Fibroblast of lung (primary cell): ENCODE data around the gene NOX4. TPM values are rescaled to one million over a fixed set of nuclear protein-coding genes. Genes with fewer than 3 reads are reported as not detected.

Source experiments
- DNase-seq, 2 donors: peaks; one replicate each; pipeline versions ENCODE4 v3.0.0 to v3.0.0-alpha.2; 2010; ENCODE audit warnings: low read depth in 2 of 2
- H2AFZ ChIP-seq: 2 replicates; pipeline ENCODE4 v1.5.1; 2012; ENCODE audit warnings: low read length, control low read depth, inconsistent platforms
- H3K27ac ChIP-seq: 2 replicates; pipeline ENCODE4 v1.5.1; 2011; ENCODE audit warnings: low read length, control low read depth; ENCODE audit not compliant: insufficient read depth
- H3K27me3 ChIP-seq: 2 replicates; pipeline ENCODE4 v1.5.1; 2011; ENCODE audit warnings: mild to moderate bottlenecking, low read length; ENCODE audit not compliant: control insufficient read depth, insufficient read depth
- H3K36me3 ChIP-seq: 2 replicates; pipeline ENCODE4 v1.5.1; 2011; ENCODE audit warnings: low read length; ENCODE audit not compliant: control insufficient read depth, insufficient read depth
- H3K4me1 ChIP-seq: 2 replicates; pipeline ENCODE4 v1.5.1; 2011; ENCODE audit warnings: low read length; ENCODE audit not compliant: control insufficient read depth, insufficient read depth; ENCODE audit errors: extremely low read depth
- H3K4me2 ChIP-seq: 2 replicates; pipeline ENCODE4 v1.5.1; 2011; ENCODE audit warnings: low read length, control low read depth; ENCODE audit not compliant: insufficient read depth; ENCODE audit errors: extremely low read depth
- H3K4me3 ChIP-seq, 4 experiments: fragments of 200-600 bp in 1 of 4; sonication (generic) in 1 of 4; replicated peaks in 1 of 4; 2 replicates each; pipeline ENCODE4 v1.5.1; 2011 to 2016; ENCODE audit warnings: low read length in 4 of 4, low read depth in 3 of 4, mild to moderate bottlenecking in 3 of 4, control low read depth in 2 of 4, inconsistent platforms in 1 of 4, mixed read lengths in 1 of 4; ENCODE audit not compliant: insufficient read depth in 1 of 4; ENCODE audit errors: control extremely low read depth in 1 of 4
- H3K79me2 ChIP-seq: 2 replicates; pipeline ENCODE4 v1.5.1; 2012; ENCODE audit warnings: mild to moderate bottlenecking, low read length, inconsistent platforms; ENCODE audit not compliant: control insufficient read depth, insufficient read depth
- H3K9ac ChIP-seq: 2 replicates; pipeline ENCODE4 v1.5.1; 2011; ENCODE audit warnings: mild to moderate bottlenecking, low read length, control low read depth; ENCODE audit not compliant: insufficient read depth
- H3K9me3 ChIP-seq: 2 replicates; pipeline ENCODE4 v1.5.1; 2012; ENCODE audit warnings: low read depth, low read length; ENCODE audit not compliant: control insufficient read depth, insufficient read depth
- H4K20me1 ChIP-seq: 2 replicates; pipeline ENCODE4 v1.5.1; 2011; ENCODE audit warnings: low read length; ENCODE audit not compliant: control insufficient read depth, insufficient read depth; ENCODE audit errors: extremely low read depth
- EZH2 ChIP-seq: IDR thresholded peaks from 2 replicates; pipeline ENCODE4 v1.5.1; 2012; ENCODE audit warnings: low read length, control low read depth, mild to moderate bottlenecking; ENCODE audit errors: missing control alignments
- polyA plus RNA-seq, 2 donors: library from polyadenylated mRNA; depleted of rRNA in 1 of 2; stranded (reverse) in 1 of 2; unstranded in 1 of 2; fragments of >200 nt; gene quantifications; 2 replicates each; pipeline ENCODE4 v1.2.1, GENCODE V29; 2011 to 2012; ENCODE audit warnings: missing spikeins in 1 of 2
- total RNA-seq: library from RNA; depleted of rRNA; stranded (reverse); fragments of >200 nt; gene quantifications from 2 replicates; pipeline ENCODE4 v1.2.1, GENCODE V29; 2014
- TF ChIP-seq, protein P1 (sequence below), 2 donors: IDR thresholded peaks in 1 of 2; conservative IDR thresholded peaks in 1 of 2; 1 replicate in 1 of 2; 2 replicates in 1 of 2; pipeline ENCODE4 v1.5.1; 2011 to 2012; ENCODE audit warnings: low read length in 2 of 2, control low read depth in 1 of 2, inconsistent platforms in 1 of 2, low read depth in 1 of 2, mild to moderate bottlenecking in 1 of 2

The NOX4 gene
- total and polyA plus RNA-seq, 2 donors (not counting 1 experiment from before 2014, with no cell fraction given), result 0.49 to 0.50 TPM

GRCh38 chr11:89508544-89508943, 17.4 kb upstream of the NOX4 start:
- Histone ChIP-seq H3K27ac (no peak overlapping the region), H2AFZ (no peak overlapping the region), H3K9ac (no peak overlapping the region), H4K20me1 (no peaks in the 10 kb centered on the region), H3K4me1 (no peaks in the 10 kb centered on the region), H3K4me3 (no peak overlapping the region), H3K27me3 (no peaks in the 10 kb centered on the region), H3K36me3 (no peaks in the 10 kb centered on the region), H3K9me3 (no peaks in the 10 kb centered on the region), H3K79me2 (no peaks in the 10 kb centered on the region), H3K4me2 (no peak overlapping the region)
- TF ChIP-seq EZH2, result no peak
- TF ChIP-seq, protein P1, sequence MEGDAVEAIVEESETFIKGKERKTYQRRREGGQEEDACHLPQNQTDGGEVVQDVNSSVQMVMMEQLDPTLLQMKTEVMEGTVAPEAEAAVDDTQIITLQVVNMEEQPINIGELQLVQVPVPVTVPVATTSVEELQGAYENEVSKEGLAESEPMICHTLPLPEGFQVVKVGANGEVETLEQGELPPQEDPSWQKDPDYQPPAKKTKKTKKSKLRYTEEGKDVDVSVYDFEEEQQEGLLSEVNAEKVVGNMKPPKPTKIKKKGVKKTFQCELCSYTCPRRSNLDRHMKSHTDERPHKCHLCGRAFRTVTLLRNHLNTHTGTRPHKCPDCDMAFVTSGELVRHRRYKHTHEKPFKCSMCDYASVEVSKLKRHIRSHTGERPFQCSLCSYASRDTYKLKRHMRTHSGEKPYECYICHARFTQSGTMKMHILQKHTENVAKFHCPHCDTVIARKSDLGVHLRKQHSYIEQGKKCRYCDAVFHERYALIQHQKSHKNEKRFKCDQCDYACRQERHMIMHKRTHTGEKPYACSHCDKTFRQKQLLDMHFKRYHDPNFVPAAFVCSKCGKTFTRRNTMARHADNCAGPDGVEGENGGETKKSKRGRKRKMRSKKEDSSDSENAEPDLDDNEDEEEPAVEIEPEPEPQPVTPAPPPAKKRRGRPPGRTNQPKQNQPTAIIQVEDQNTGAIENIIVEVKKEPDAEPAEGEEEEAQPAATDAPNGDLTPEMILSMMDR (conservative IDR thresholded peaks at IDR 0.05 in 1 of 2, IDR thresholded peaks at IDR 0.05 in 1 of 2; ENCODE audit: low read depth in 1 of 2, low read length in 2 of 2), result no peak
- DNase-seq, result no peak

DNA sequence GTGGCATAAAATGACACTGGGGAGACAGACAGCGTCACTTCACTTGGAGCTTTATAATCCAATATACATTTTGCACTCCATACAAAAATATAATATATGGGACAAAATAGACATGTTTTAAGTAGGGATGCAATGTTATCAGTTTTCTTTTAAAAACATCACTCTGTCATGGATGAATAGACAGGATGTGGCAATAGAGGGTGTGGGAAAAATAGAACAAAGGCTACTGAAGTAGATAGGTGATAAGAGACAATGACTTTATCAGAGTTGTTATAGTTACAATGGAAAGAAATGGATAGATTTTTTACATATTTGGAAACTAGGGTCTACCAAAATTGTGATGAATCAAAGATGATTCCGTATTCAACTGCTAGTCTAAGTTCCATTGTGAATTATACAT, 13.1 kb upstream of the NOX4 start:
- Histone ChIP-seq H3K4me3 (no peak overlapping the region), H3K4me2 (no peak overlapping the region), H3K27me3 (no peaks in the 10 kb centered on the region), H3K9me3 (no peaks in the 10 kb centered on the region), H3K79me2 (no peaks in the 10 kb centered on the region), H3K4me1 (no peaks in the 10 kb centered on the region), H2AFZ (no peak overlapping the region), H3K9ac (no peak overlapping the region), H3K27ac (no peak overlapping the region), H3K36me3 (no peaks in the 10 kb centered on the region), H4K20me1 (no peaks in the 10 kb centered on the region)
- TF ChIP-seq, protein P1 (conservative IDR thresholded peaks at IDR 0.05 in 1 of 2, IDR thresholded peaks at IDR 0.05 in 1 of 2; ENCODE audit: low read depth in 1 of 2, low read length in 2 of 2), result no peak
- no peak for TF ChIP-seq EZH2
- no peak for DNase-seq

DNA sequence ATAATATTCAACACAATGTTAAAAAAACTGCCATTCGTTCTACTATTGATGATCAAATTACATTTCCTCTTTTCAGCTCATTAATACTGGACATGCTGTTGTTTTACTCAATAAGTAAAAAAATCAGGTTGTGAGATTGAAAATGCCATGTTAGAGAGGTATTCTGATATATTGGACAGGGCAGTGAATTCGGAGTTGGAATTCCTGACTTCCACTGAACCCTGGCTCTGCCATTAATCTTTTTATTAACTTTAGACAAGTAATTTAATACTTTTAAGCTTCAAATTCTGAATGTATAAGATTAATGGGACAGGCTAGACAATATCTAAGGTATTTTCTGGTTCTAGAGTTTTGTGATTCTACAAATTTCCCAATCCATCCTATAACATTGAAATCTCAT, 12.2 kb upstream of the NOX4 start:
- no peak for TF ChIP-seq EZH2
- TF ChIP-seq, protein P1 (conservative IDR thresholded peaks at IDR 0.05 in 1 of 2, IDR thresholded peaks at IDR 0.05 in 1 of 2; ENCODE audit: low read depth in 1 of 2, low read length in 2 of 2), result no peak
- no peaks in the 10 kb centered on the region for H3K79me2 ChIP-seq
- no peak overlapping the region for H3K4me3 ChIP-seq
- no peaks in the 10 kb centered on the region for H3K27me3 ChIP-seq
- no peak overlapping the region for H3K9ac ChIP-seq
- H4K20me1 ChIP-seq, result no peaks in the 10 kb centered on the region
- no peak overlapping the region for H3K27ac ChIP-seq
- H3K4me1 ChIP-seq, result no peaks in the 10 kb centered on the region
- H3K9me3 ChIP-seq, result no peaks in the 10 kb centered on the region
- no peaks in the 10 kb centered on the region for H3K36me3 ChIP-seq
- no peak for DNase-seq
- no peak overlapping the region for H2AFZ ChIP-seq
- no peak overlapping the region for H3K4me2 ChIP-seq
